ENCODE data around the gene LZTR1. TPM values are rescaled to one million over a fixed set of nuclear protein-coding genes. Genes with fewer than 3 reads are reported as not detected.

LZTR1 gene
- total and polyA plus RNA-seq, 2 of the 8 experiments (the other 6 are each of a cell fraction or from before 2014, with no cell fraction given), result 22.3 to 31.0 TPM

GRCh38 chr22:21000987-21001600 is 19.0 kb downstream of the LZTR1 start:
- 0 out of 2 replicates have a peak overlapping the region, but pooled peaks have one; percentile 9 for H2AFZ ChIP-seq (ENCODE audit: low read length)
- no peak overlapping the region for H2BK120ac ChIP-seq (replicated peaks; ENCODE audit: low read depth, low read length)
- peaks cover 0 to 12% (median 8%) of the 10 kb centered on the region in 4 experiments; a peak in 5 of 7 replicates for H3K4me1 ChIP-seq (replicated peaks in 1 of 4; ENCODE audit: control insufficient read depth in 3 of 4, insufficient read depth in 4 of 4, low read length in 3 of 4)
- peak overlapping the region; percentile 76; the same call in 1 of the 2 replicates for H2BK5ac ChIP-seq (ENCODE audit: low read depth, low read length)
- WGBS, 2 experiments (ENCODE audit: extremely low coverage in 1 of 2, insufficient coverage in 1 of 2, insufficient read length in 1 of 2, insufficient replicate concordance in 2 of 2, low coverage in 1 of 2, low lambda C conversion rate in 2 of 2, missing lambda C conversion rate in 1 of 2), result 31% methylated on average over 18 of the region's 26 CpGs; no CpG with 5 or more reads in 1 of the 2 experiments
- H3K14ac ChIP-seq (ENCODE audit: insufficient read length), result no peak overlapping the region
- H4K5ac ChIP-seq (ENCODE audit: insufficient read length, low read depth, low read length), result peak overlapping the region; percentile 88
- FAIRE-seq (no peak), DNase-seq (ENCODE audit: low read depth in 1 of 2, low spot score in 2 of 2) (no peak)
- H3K23ac ChIP-seq (ENCODE audit: insufficient read length), result no peak overlapping the region
- ChIA-PET POLR2A (ENCODE audit: partially characterized antibody) (interaction anchor here (0.9 to 5.5 kb wide), 6 partner anchors 9 to 116 kb away, joined by 3 to 45 read pairs (median 4); partner anchors contain the start of gene LZTR1), CTCF (ENCODE audit: partially characterized antibody) (interaction anchor here (0.6 to 3.0 kb wide), 6 partner anchors 11 to 47 kb away, joined by 3 to 13 read pairs (median 3); partner anchors contain the start of genes AIFM3 and LZTR1)
- no peak overlapping the region for H2BK20ac ChIP-seq (ENCODE audit: low read length)
- peak overlapping the region; percentile 61 for H4K91ac ChIP-seq (replicated peaks; ENCODE audit: insufficient read length, low read length)
- 0 out of 2 replicates have a peak overlapping the region, but pooled peaks have one; percentile 2 for H3K18ac ChIP-seq (ENCODE audit: extremely low read depth, low read length)
- TF ChIP-seq POLR2AphosphoS5 (IDR thresholded peaks at IDR 0.05; ENCODE audit: low read depth, low read length), result peak; percentile 6; the same call in 1 of the 2 replicates
- no peak for TF ChIP-seq MAFK (IDR thresholded peaks at IDR 0.05; ENCODE audit: low read depth, low read length)
- H3K56ac ChIP-seq (replicated peaks; ENCODE audit: insufficient read length, low read depth, low read length), result peak overlapping the region; percentile 73
- peaks cover 2 to 7% (median 4%) of the 10 kb centered on the region in 4 experiments; a peak in 4 of 8 replicates for H3K36me3 ChIP-seq (ENCODE audit: control insufficient read depth in 2 of 4, insufficient read depth in 4 of 4, low read length in 3 of 4)
- peaks cover 2% of the 10 kb centered on the region; the same call in 1 of the 2 replicates for H3K79me1 ChIP-seq (ENCODE audit: low read depth, low read length)
- no peak overlapping the region for H2BK12ac ChIP-seq (ENCODE audit: low read depth, low read length)
- H4K8ac ChIP-seq (ENCODE audit: extremely low read depth, insufficient read depth, low read length), result peak overlapping the region; percentile 85; the same call in 1 of the 2 replicates
- no peak overlapping the region for H2AK5ac ChIP-seq (ENCODE audit: low read depth, low read length)
- no peaks in the 10 kb centered on the region; a peak in 1 of 4 replicates for H3K79me2 ChIP-seq (ENCODE audit: control insufficient read depth in 1 of 2, insufficient read depth in 2 of 2, low read length in 2 of 2)
- peak overlapping the region; percentile 73 to 82 for H3K4me2 ChIP-seq (ENCODE audit: insufficient read depth in 1 of 2, low read depth in 2 of 2, low read length in 2 of 2)
- peak overlapping the region; percentile 66 to 86 (median 82) for H3K9ac ChIP-seq (replicated peaks in 1 of 4; ENCODE audit: extremely low read depth in 1 of 4, low read depth in 3 of 4, low read length in 3 of 4)
- H2BK15ac ChIP-seq (ENCODE audit: low read length), result 0 out of 2 replicates have a peak overlapping the region, but pooled peaks have one; percentile 29
- H3K4ac ChIP-seq (replicated peaks; ENCODE audit: insufficient read length, low read depth, low read length), result peak overlapping the region; percentile 94
- no peaks in the 10 kb centered on the region for H3K9me3 ChIP-seq (ENCODE audit: insufficient read depth in 2 of 2, low read depth in 1 of 2, low read length in 1 of 2)
- H3K27ac ChIP-seq (ENCODE audit: low read depth, low read length), result peak overlapping the region; percentile 74; the same call in 1 of the 2 replicates
- H3K23me2 ChIP-seq (ENCODE audit: low read depth, low read length), result peaks cover 12% of the 10 kb centered on the region; the same call in 1 of the 2 replicates
- H3K4me3 ChIP-seq (ENCODE audit: extremely low read depth in 1 of 4, insufficient read depth in 2 of 4, low read depth in 3 of 4, low read length in 4 of 4), result peak overlapping the region; percentile 64 to 99 (median 83)
- H3K27me3 ChIP-seq (replicated peaks in 1 of 4; ENCODE audit: control insufficient read depth in 3 of 4, extremely low read depth in 1 of 4, insufficient read depth in 3 of 4, low read length in 3 of 4), result no peaks in the 10 kb centered on the region
- H4K20me1 ChIP-seq (replicated peaks in 1 of 2; ENCODE audit: control insufficient read depth in 1 of 2, insufficient read depth in 2 of 2, low read length in 2 of 2), result peaks cover 6 to 12% of the 10 kb centered on the region in 2 experiments
